Mesenchymal stem cell (in vitro differentiated cells and primary cell): ENCODE data around the gene AVPR2.

ENCODE experiments used
- DNase-seq: peaks from one replicate; pipeline ENCODE4 v3.0.0-alpha.2; 2013
- H2AFZ ChIP-seq: one replicate; pipeline ENCODE4 v1.6.1; 2013; ENCODE audit warnings: low read depth, mild to moderate bottlenecking, control low read depth, inconsistent platforms, low read length, moderate library complexity
- H2AK5ac ChIP-seq: 2 replicates; pipeline ENCODE4 v1.6.1; 2013; ENCODE audit warnings: low read length, moderate library complexity, mild to moderate bottlenecking, inconsistent platforms; ENCODE audit not compliant: severe bottlenecking
- H2BK120ac ChIP-seq: one replicate; pipeline ENCODE4 v1.6.1; 2013; ENCODE audit warnings: low read depth, mild to moderate bottlenecking, inconsistent platforms, low read length, moderate library complexity
- H2BK12ac ChIP-seq, 2 experiments: one replicate each; pipeline ENCODE4 v1.6.1; 2013; ENCODE audit warnings: inconsistent platforms in 2 of 2, low read length in 2 of 2, mild to moderate bottlenecking in 2 of 2, moderate library complexity in 2 of 2, control low read depth in 1 of 2
- H2BK15ac ChIP-seq: one replicate; pipeline ENCODE4 v1.6.1; 2013; ENCODE audit warnings: mild to moderate bottlenecking, low read depth, inconsistent platforms; ENCODE audit not compliant: poor library complexity, severe bottlenecking
- H2BK5ac ChIP-seq: 2 replicates; pipeline ENCODE4 v1.6.1; 2013; ENCODE audit warnings: low read depth, mild to moderate bottlenecking, low read length, control low read depth, inconsistent platforms; ENCODE audit not compliant: poor library complexity, severe bottlenecking
- H3K14ac ChIP-seq, 2 experiments: one replicate each; pipeline ENCODE4 v1.6.1; 2013; ENCODE audit warnings: inconsistent platforms in 2 of 2, low read length in 2 of 2, control low read depth in 1 of 2, mild to moderate bottlenecking in 1 of 2, moderate library complexity in 1 of 2
- H3K18ac ChIP-seq, 2 experiments: one replicate each; pipeline ENCODE4 v1.6.1; 2013; ENCODE audit warnings: inconsistent platforms in 2 of 2, low read length in 2 of 2, control low read depth in 1 of 2, low read depth in 1 of 2, mild to moderate bottlenecking in 1 of 2
- H3K23ac ChIP-seq, 2 experiments: one replicate each; pipeline ENCODE4 v1.6.1; 2013; ENCODE audit warnings: inconsistent platforms in 2 of 2, low read length in 2 of 2, mild to moderate bottlenecking in 2 of 2, moderate library complexity in 2 of 2, control low read depth in 1 of 2
- H3K27ac ChIP-seq: 2 replicates; pipeline ENCODE4 v1.5.1; 2013; ENCODE audit warnings: mild to moderate bottlenecking, moderate library complexity, low read length, control low read depth, inconsistent platforms; ENCODE audit not compliant: poor library complexity, severe bottlenecking
- H3K27me3 ChIP-seq, 2 experiments: 2 replicates each; pipeline versions ENCODE4 v1.6.1 to v1.7.0; 2013; ENCODE audit warnings: low read length in 2 of 2, mild to moderate bottlenecking in 2 of 2, moderate library complexity in 2 of 2, control low read depth in 1 of 2, inconsistent platforms in 1 of 2; ENCODE audit not compliant: control insufficient read depth in 1 of 2, insufficient read depth in 1 of 2
- H3K36me3 ChIP-seq, 2 experiments: 2 replicates each; pipeline versions ENCODE4 v1.6.1 to v1.7.0; 2013; ENCODE audit warnings: low read length in 2 of 2, control low read depth in 1 of 2, inconsistent platforms in 1 of 2, low read depth in 1 of 2, mild to moderate bottlenecking in 1 of 2; ENCODE audit not compliant: insufficient read depth in 2 of 2, control insufficient read depth in 1 of 2
- H3K4ac ChIP-seq, 2 experiments: one replicate each; pipeline ENCODE4 v1.6.1; 2013; ENCODE audit warnings: inconsistent platforms in 2 of 2, low read length in 2 of 2, mild to moderate bottlenecking in 2 of 2, moderate library complexity in 2 of 2, control low read depth in 1 of 2, low read depth in 1 of 2
- H3K4me1 ChIP-seq: 2 replicates; pipeline ENCODE4 v1.6.1; 2013; ENCODE audit warnings: low read depth, low read length, control low read depth; ENCODE audit not compliant: control insufficient read depth, insufficient read depth
- H3K4me2 ChIP-seq: 2 replicates; pipeline ENCODE4 v1.6.1; 2013; ENCODE audit warnings: low read length, mild to moderate bottlenecking, inconsistent platforms; ENCODE audit not compliant: poor library complexity, severe bottlenecking
- H3K4me3 ChIP-seq, 2 experiments: 2 replicates each; pipeline versions ENCODE4 v1.5.1 to v1.7.0; 2013; ENCODE audit warnings: low read length in 2 of 2, mild to moderate bottlenecking in 2 of 2, control low read depth in 1 of 2, low read depth in 1 of 2; ENCODE audit not compliant: insufficient read depth in 1 of 2
- H3K79me1 ChIP-seq: replicated peaks from 2 replicates; pipeline ENCODE4 v1.6.1; 2013; ENCODE audit warnings: mild to moderate bottlenecking, control low read depth, low read length, inconsistent platforms; ENCODE audit not compliant: poor library complexity, severe bottlenecking
- H3K9ac ChIP-seq: 2 replicates; pipeline ENCODE4 v1.7.0; 2013; ENCODE audit warnings: mild to moderate bottlenecking, low read length, moderate library complexity
- H3K9me3 ChIP-seq: 2 replicates; pipeline ENCODE4 v1.7.0; 2013; ENCODE audit warnings: mild to moderate bottlenecking, low read length; ENCODE audit not compliant: control insufficient read depth
- H4K8ac ChIP-seq: one replicate; pipeline ENCODE4 v1.6.1; 2013; ENCODE audit warnings: inconsistent platforms, mild to moderate bottlenecking, low read length, moderate library complexity
- H4K91ac ChIP-seq: one replicate; pipeline ENCODE4 v1.6.1; 2013; ENCODE audit warnings: mild to moderate bottlenecking, low read length, inconsistent platforms
- WGBS: methylation state at CpG from one replicate; pipeline ENCODE4 v1.1.7; 2013; ENCODE audit warnings: mixed read lengths; 5-methylcytosine and 5-hydroxymethylcytosine counted together

AVPR2 gene

GRCh38 chrX:153864561-153865320, 39.7 kb upstream of the AVPR2 start:
- 97% methylated on average over 19 of the region's 30 CpGs for WGBS
- Histone ChIP-seq H2BK120ac (no peak overlapping the region), H2BK15ac (no peak overlapping the region)

GRCh38 chrX:153865321-153865580, 39.2 kb upstream of the AVPR2 start:
- Histone ChIP-seq H3K36me3 (peaks cover 0 to 86% of the 10 kb centered on the region in 2 experiments), H4K8ac (no peak overlapping the region), H2BK5ac (no peak overlapping the region), H3K79me1 (no peaks in the 10 kb centered on the region), H3K4me1 (no peaks in the 10 kb centered on the region), H3K9ac (no peak overlapping the region), H3K9me3 (no peaks in the 10 kb centered on the region), H3K27me3 (peaks cover 0 to 82% of the 10 kb centered on the region in 2 experiments), H3K4me2 (no peak overlapping the region), H2BK12ac (no peak overlapping the region), H2AK5ac (no peak overlapping the region), H2BK15ac (no peak overlapping the region), H3K27ac (no peak overlapping the region), H4K91ac (no peak overlapping the region), H3K18ac (no peak overlapping the region), H2AFZ (no peak overlapping the region), H2BK120ac (no peak overlapping the region), H3K4me3 (no peak overlapping the region), H3K14ac (no peak overlapping the region), H3K4ac (no peak overlapping the region), H3K23ac (no peak overlapping the region)
- no peak for DNase-seq
- 97% methylated on average over 11 of the region's 11 CpGs for WGBS

More at GRCh38 chrX:153864561-153865320, 39.7 kb upstream of the AVPR2 start:
- Histone ChIP-seq H3K9me3 (no peaks in the 10 kb centered on the region), H3K4me1 (no peaks in the 10 kb centered on the region), H3K18ac (no peak overlapping the region), H3K4ac (no peak overlapping the region), H2AFZ (no peak overlapping the region), H3K79me1 (no peaks in the 10 kb centered on the region), H4K8ac (no peak overlapping the region), H2BK5ac (no peak overlapping the region), H4K91ac (no peak overlapping the region), H3K4me3 (no peak overlapping the region), H3K14ac (no peak overlapping the region), H3K9ac (no peak overlapping the region), H3K36me3 (peaks cover 0 to 81% of the 10 kb centered on the region in 2 experiments), H3K23ac (no peak overlapping the region), H2BK12ac (no peak overlapping the region), H3K4me2 (no peak overlapping the region), H3K27me3 (peaks cover 0 to 86% of the 10 kb centered on the region in 2 experiments), H3K27ac (no peak overlapping the region), H2AK5ac (no peak overlapping the region)
- no peak for DNase-seq

- H3K14ac ChIP-seq: no peak overlapping the region
- H3K79me1 ChIP-seq: no peaks in the 10 kb centered on the region
- no peak overlapping the region for H2BK5ac ChIP-seq
- peaks cover 0 to 86% of the 10 kb centered on the region in 2 experiments for H3K27me3 ChIP-seq
- H3K4me2 ChIP-seq: no peak overlapping the region
- H2BK12ac ChIP-seq: no peak overlapping the region
- no peak overlapping the region for H3K23ac ChIP-seq
- H3K27ac ChIP-seq: no peak overlapping the region
- no peak for DNase-seq
- no peak overlapping the region for H4K8ac ChIP-seq
- no peaks in the 10 kb centered on the region for H3K9me3 ChIP-seq
- no peak overlapping the region for H4K91ac ChIP-seq
- no peak overlapping the region for H2AK5ac ChIP-seq
- H3K4me1 ChIP-seq: no peaks in the 10 kb centered on the region
- H3K9ac ChIP-seq: no peak overlapping the region
- no peak overlapping the region for H3K4ac ChIP-seq
- H3K36me3 ChIP-seq: peaks cover 0 to 90% of the 10 kb centered on the region in 2 experiments
- H2BK120ac ChIP-seq: no peak overlapping the region
- no peak overlapping the region for H3K4me3 ChIP-seq
- WGBS: 96% methylated on average over 8 of the region's 9 CpGs
- no peak overlapping the region for H2AFZ ChIP-seq
- H3K18ac ChIP-seq: no peak overlapping the region
- H2BK15ac ChIP-seq: no peak overlapping the region
These were observed 38.8 kb upstream of the AVPR2 start for GRCh38 chrX:153865685-153866084.

- Histone ChIP-seq H3K18ac (no peak overlapping the region), H3K4me1 (peaks cover 2% of the 10 kb centered on the region), H3K4ac (no peak overlapping the region), H2AFZ (no peak overlapping the region), H3K4me3 (no peak overlapping the region), H3K27me3 (peaks cover 0 to 80% of the 10 kb centered on the region in 2 experiments), H3K36me3 (peaks cover 0 to 93% of the 10 kb centered on the region in 2 experiments), H2BK120ac (no peak overlapping the region), H4K8ac (no peak overlapping the region), H3K79me1 (no peaks in the 10 kb centered on the region), H3K9ac (no peak overlapping the region), H3K9me3 (no peaks in the 10 kb centered on the region), H3K14ac (no peak overlapping the region), H3K27ac (no peak overlapping the region), H3K23ac (no peak overlapping the region), H3K4me2 (no peak overlapping the region), H2BK15ac (no peak overlapping the region), H2BK5ac (no peak overlapping the region), H4K91ac (no peak overlapping the region), H2BK12ac (no peak overlapping the region), H2AK5ac (no peak overlapping the region)
- 93% methylated on average over 22 of the region's 22 CpGs for WGBS
- DNase-seq: no peak
These were observed 38.0 kb upstream of the AVPR2 start for GRCh38 chrX:153866302-153867019.
